ENCODE measurements around the gene PHEX.

DNA sequence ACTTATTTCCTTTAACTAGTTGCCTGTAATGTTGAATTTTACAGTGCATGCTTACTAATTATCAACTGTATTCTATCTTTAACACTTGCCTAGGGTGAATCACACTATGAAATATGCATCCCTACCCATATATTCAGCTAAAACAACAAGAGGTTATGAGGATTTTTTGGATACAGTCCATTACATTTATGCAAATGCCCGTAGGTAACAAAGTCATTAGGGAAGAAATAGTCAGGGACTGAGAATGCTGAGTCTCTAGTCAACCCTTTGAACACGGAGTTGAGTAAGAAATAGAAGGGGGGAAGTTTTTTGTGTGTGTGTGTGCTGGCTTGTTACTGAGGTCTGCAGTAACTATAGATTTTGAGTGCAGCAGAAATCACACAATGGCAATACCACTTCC is 214.5 kb downstream of the PHEX start:
- TF ChIP-seq CTCF (IDR thresholded peaks at IDR 0.05): no peak
- no peak for TF ChIP-seq POLR2AphosphoS5 (IDR thresholded peaks at IDR 0.05)
- no peak for TF ChIP-seq POLR2A (IDR thresholded peaks at IDR 0.05)

Data from stomach (tissue), 4 donors.